GM18519 (cell line): ENCODE data around the gene CD28.

ENCODE experiments used
- ATAC-seq: cut with Tn5 transposase; IDR thresholded peaks from one replicate; pipeline ENCODE4 v1.9.1; 2021; ENCODE audit warnings: mild to moderate bottlenecking, moderate library complexity; ENCODE audit not compliant: unreplicated experiment, low FRiP score

The CD28 gene

DNA sequence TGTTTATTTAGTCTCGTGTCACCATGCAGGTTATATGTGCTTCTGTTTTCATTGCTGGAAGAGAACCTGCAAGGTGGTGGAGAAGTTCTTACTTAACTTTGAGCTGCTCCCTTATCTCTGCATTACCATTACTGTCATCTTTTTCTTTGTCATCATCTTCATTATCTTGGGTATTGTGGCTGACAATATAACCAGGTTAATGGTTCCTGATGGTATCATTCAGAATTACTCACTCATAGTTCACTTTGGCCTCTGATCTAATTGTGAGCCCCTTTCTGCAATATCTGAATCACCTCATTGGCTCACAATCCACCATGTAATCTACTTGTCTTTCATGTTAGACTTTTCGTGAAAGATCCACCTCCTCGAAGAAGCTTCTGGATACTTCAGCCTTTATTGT is 5.0 kb downstream of the CD28 start:
- no peak for ATAC-seq

DNA sequence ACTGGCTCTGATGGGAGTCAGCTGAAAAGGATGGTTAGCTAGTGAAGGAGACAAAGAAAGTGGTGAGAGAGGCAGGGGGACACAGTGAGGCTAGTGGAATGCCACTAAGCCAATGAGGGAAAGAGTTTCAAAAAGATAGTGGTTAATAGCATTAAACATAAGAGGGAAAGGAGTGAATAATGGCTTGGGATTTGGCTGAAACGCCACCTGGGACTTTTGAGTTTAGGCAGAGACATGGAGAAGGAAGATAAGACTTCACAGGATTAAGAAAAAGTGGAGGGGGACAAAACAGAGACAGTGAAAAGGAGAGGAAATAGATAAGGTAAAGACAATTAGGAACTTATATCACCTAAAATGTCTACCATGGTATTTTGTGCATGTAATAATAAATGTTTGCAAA is 6.9 kb downstream of the CD28 start:
- no peak for ATAC-seq

DNA sequence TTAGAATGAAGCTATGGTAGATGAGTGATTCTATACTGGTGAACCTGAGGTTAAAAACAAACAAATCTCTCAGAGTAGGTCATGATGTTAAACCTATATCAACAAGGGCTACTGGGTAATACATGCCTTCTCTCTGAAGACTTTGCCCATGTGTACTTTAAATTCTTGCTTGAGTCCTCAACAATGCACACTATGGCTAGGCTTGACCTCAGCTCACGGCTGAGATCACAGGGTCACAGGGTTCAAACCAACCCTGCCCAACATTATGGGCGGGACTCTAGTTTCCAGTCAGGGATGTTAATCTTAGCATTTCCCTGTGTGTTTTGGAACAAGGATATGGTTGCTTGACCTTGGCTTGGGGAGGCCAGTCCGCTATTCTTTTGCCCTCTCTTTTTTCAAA is 7.7 kb downstream of the CD28 start:
- ATAC-seq, result no peak

DNA sequence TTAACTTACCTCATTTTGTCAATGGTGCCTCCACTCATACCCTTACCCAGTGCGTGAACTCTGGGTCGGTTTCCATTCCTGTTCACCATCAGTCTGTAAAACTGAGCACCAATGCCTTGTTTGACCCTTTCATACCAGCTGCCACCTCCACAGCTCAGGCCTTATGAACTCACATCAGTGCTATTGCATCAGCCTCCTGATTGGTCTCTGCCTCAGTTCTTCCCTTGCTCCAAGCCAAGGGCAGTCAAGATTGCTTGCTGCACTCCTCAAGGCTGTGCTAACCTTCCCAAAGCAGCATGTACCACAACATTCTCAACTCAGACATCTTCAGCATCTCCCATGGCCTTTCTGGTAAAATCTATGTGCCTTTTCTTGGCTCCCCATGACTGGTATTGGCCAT is 9.3 kb downstream of the CD28 start:
- ATAC-seq, result no peak

DNA sequence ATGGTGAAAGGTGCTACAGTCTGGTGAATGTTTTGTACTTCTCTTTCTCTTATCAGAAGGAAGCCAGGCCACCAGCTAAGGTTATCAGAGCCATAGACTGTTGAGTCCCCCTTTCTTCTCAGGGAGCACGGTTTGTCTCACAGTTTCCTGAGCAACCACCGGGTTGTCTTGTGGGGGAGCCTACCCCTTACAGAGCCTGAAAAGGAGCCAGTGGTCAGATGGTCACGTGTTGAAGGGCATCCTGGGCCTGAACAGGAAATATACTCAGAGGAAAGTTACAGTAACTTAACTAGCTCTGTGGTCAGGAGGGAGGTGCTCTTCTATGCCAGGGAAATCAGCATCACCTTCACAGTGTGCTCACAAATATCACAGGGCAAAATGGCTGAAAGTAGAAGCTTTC is 11.6 kb downstream of the CD28 start:
- peak; percentile 84 for ATAC-seq

DNA sequence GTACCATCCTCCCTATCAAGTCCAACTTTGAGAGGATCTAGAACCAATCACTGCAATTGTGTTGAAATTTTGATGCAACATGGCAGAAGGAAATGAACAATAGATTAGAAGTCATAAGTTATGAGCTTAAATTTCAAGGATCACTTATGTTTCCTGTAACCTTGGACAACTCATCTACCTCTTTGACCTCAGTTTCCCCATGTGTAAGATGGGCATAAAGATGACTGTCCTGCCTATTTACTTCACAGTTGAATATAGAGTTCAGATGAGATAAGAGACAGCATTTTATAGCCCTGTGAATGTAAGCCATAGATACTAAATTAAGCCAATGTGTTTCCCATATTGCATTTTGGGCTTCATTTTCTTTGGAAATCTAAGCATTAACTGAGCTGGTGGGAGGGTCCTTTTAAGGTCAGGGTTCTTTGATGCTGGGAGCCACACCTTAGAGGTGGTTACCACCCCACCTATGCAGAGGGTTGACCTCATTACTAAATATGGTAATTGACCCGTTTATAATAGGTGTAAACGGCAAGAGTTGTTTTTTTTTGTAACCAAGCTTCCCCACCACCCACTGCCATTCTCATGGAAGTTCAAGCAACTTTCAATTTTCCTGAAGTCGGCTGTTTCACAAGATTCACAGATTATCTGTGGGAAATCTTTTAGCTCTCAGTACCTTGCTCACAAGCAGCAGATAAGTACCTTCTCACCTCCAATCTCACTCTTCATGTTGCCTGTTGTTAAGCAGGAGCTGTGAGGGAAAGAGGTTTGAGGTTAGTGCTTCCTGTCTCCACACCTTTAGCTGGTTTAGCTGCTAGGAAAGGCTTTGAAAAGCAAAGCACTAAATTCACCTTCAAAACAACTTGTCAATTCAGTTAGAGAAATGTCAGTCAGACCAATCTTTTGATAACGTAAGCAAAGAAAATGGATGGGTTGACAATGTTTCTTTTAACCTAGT is 13.3 kb downstream of the CD28 start:
- no peak for ATAC-seq

DNA sequence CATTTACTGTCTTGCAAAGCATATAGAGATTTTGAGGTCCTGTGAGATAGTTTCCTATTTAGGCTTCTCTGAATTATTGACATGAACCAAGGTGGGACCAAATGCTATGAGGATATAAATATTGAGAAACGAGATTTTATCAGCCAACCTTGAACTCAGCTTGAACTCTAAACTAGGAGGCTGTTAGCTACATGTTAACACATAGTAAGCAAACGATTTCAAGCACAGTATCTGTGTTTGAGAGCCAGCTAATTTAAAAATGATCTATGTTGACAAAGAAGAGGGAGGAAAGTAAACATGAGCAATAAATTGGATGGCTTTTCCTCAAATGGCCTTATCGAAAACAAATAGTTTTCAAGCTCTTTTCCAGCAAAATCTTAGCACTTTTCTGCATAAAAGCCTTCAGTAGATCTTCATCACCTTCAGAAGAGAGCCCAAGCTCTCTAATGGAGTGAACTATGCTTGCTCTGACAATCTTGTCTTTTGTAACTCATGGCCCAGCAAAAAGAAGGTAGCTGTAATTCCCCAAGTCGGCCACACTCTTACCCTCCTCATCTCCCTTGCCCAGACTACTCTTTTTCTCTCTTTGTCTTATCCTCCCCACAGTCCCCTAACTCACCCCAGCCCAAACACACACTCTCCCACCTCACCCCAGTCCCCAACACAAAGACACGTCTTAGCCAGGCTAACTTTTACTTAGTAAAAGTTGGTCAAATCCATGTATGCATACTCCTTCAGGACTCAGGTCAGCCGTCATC is 14.7 kb downstream of the CD28 start:
- ATAC-seq, result no peak

DNA sequence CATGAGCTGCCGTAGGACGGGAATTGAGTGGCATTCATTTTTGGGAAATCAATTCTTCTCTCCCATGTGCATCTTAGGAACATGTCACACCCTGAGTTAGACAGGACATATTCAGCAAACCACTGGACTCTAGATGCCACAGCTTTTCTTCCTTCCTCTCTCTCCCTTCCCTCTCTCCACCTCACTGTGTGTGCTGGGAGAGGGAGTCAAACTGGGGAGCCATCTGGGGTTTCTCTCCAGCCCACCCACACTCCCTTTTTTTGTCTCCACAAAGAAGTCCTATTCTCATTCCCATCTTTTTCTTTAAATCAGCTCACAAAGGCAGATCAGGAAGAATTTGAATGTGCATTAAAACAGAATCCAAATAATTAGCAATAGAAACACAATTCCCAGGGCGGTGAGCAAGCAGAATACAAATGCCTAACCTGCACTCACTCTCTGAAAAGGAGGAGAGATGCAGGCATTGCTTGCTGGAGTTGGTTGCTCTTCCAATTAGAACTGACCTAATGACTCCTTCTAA is 15.4 kb downstream of the CD28 start:
- ATAC-seq, result no peak

DNA sequence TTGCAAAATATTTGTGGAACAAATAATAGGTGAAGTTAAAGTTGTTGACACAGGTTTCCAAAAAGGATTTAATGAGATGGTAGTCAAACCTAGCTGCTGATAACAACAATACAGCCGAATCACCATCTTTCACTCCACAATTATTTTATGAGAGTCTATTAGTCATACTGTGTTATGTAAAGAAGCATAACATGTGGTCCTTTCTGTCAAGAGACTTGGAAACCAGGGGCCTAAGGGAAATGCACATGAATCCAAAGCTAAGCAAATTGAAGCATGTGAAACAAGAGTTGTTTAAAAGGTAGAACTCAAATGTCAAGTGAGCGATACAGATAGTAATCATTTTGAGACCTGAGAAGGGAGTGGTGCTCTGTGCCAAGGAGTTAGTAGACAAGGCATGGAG is 16.0 kb downstream of the CD28 start:
- no peak for ATAC-seq

DNA sequence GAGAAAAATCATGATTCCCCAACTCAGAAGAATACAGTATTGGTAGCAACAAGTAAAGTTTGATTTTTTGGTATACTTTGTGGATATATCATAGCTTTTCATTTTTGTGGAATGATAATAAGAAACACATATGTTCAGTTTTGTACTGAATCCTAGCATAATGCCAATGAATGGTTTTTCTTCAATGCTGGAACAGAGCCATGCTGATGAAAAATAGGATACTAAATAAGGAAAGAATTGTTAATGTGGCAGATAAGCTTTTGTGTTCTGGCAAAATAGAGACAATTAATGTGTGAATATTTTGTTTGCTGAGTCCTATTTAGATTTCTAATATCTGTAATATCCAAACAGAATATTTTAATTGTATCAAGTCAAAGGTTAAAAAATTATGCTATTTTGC is 21.9 kb downstream of the CD28 start:
- ATAC-seq, result no peak

DNA sequence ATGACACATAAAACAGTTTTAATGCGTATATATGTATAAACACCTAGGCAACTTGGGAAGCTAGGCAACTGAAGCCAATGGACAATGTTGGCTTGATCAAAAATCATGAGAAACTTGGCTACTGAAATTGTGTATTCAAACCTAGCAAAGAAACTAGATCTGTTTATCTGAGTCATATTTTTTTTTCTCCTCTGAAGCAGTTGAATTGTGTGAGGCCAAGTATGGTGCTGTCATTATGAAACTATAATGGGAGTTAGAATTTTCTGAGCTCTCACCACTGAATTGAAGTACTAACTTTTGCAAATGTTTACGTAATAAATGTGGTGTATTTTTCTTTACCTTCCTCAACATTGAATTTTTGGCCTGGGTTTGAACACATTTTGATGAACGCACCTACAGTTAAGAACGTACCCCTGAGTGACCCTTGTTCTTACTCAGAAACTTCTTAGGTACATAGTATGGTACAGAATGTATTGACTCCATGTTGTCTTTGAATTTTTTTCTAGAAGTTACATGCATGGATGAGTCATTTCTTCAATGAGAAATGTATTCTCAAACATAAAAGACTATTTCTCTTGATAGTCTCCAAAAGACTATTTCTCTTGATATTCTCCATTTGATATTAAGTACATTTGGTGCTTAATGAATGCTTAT is 23.8 kb downstream of the CD28 start:
- ATAC-seq, result peak; percentile 60

DNA sequence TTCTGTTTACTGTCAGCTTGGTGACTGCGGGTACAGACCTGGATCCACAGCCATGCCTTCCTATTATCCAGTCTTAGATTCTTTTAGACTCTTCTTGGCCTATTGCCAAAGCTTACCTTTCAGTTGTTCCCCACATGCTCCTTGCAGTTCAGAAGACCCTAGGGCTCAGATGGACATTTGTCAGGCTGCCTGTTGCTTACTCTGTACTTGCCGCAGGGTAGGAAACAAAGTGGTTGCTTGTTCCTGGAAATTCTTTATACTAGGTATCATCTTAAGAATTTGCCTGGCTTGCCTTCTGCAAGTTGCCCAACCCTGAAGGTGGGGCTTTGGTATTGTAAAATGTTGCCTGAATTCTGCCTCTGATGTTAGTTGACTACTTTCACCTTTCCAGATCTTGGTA is 24.4 kb downstream of the CD28 start:
- no peak for ATAC-seq

DNA sequence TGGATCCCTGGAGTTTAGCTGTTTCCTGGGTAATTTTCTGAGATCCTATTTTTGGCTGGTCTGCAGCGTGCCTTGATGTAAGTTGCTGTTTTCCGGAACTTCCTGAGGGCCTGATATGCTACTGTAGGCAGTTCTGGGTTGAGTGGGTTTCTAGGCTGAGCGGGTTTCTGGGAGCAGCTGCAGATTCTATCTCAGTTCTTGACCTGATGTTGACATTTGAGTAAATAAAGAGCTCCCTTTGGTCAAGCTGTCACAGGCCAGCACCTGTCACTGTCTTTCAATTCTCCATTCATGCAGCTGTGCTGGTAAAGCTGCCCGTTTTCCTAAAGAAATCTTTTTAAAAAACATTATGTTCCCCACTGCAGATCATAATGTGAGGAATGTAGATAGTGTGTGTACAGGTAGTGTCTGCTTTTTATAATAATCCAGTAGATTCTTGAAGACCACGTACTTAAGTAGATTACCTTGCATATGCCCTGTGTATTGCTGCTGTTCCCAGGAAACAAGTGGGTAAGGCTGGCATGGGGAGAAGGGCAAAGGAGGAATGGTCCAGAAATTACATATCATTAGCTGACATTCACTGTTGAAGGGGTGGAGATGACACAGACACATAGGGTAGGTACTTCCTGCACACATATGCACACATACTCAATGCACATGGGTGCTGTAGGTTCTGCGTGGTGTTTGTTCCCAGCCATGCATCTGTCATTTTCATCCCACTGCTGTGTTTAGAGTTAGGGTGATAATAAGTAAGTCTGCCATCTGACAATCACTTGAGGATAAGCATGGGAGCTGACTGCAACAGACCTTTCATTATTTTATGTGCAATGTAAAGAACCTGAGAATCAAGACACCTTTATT is 25.9 kb downstream of the CD28 start:
- no peak for ATAC-seq

DNA sequence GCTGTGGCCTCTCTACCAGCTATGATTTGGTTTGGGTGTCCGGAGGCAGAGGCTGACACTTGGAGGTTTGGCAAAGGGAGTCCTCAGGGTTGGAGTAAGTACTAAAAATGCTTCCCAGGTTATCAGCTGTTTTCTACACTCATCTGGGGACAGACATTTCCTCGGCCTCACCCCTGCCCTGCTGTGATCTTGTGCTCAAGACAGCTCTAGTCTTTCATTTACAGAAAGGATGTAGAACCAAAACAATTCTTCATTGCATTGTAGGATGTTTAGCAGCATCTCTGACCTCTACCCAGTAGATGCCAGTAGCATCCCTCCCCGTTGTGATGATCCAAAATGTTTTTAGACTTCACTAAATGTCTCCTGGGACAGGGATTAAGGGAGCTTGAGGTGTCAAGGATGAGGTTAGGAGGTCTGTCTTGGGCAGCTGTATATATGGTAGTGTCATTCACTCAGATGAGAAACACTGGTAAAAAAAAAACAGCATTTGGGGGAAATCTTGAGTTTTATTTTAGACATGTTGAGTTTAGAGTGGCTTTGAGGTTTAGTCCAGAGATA is 26.6 kb downstream of the CD28 start:
- no peak for ATAC-seq

DNA sequence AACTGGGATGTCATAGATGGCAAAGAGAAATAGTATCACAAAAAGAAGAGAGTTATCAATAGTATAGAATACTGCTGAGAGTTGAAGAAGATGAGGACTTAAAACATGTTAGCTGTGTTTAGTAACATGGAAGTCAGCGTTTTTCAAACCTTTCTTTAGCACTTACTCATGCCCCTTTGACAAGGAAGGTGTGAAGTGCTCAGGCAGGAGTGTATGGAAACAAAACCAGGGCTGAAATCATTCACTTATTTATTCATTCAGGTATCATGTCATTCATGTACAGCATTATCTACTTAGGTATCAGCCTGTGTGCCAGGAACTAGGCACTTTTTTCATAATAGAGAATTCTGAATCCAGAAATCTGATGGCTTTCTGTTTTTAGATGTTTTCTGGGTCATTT is 27.2 kb downstream of the CD28 start:
- no peak for ATAC-seq

DNA sequence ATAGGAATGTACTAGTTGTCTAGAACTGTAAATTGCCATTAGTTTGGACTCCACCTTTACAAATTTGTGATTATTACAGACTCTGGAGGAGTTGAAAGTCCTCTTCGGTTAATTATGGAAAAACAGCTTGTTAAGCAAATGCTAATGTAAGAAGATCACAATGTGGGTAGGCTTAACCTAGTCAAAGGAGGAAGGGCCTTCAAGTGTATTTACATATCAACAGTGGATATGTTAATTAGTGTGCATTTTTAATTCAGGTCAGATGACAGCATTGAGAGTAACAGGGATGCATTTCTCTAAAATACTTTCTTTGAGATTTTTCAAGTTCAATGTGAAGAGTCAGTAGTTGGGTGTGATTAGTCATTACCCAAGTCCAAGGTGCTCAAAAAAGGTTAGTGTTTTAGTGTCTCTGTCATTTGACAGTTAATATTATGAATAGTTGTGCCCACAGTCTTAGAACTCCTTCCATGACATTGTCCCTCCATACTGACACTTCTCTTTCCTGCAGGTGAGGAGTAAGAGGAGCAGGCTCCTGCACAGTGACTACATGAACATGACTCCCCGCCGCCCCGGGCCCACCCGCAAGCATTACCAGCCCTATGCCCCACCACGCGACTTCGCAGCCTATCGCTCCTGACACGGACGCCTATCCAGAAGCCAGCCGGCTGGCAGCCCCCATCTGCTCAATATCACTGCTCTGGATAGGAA is 28.0 kb downstream of the CD28 start:
- no peak for ATAC-seq

DNA sequence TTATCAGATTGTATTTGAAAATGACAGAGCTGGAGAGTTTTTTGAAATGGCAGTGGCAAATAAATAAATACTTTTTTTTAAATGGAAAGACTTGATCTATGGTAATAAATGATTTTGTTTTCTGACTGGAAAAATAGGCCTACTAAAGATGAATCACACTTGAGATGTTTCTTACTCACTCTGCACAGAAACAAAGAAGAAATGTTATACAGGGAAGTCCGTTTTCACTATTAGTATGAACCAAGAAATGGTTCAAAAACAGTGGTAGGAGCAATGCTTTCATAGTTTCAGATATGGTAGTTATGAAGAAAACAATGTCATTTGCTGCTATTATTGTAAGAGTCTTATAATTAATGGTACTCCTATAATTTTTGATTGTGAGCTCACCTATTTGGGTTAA is 30.9 kb downstream of the CD28 start:
- ATAC-seq, result peak; percentile 65

DNA sequence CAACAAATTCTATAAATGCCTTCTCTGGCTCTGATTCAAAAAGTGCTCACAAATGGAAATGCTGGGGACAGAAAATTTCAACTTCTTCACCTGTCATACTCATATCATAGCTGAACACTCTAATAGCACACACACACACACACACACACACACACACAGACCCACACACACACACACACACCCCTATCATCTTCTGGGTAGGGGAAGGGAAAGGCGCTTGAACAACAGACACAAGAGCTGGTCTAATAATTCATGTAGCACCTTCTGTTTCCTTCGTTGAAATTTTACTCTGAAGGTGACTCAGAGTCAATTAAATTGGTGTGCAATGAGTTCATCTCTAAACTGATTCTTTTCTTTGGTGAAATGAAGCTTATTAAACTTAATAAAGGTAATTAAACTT is 32.9 kb downstream of the CD28 start:
- ATAC-seq, result no peak

DNA sequence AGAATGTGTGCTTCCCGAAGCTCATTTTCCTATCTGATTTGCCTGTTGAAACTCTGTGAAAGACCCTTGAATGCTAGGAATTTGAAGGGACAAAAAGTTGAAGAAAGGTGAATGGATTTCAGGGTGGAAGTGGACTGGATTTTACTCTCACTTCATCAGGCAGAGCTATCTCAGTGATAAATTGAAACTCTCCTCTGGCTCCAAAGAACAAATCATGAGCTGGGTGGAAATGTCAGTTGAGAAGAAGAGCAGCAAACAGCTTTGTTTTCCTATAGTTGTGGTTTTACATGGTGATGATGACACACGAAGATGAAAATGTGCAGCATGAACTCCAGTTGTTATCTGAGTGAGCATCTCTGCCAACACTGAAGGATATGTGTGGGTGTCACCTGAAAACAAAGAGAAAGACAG is 34.4 kb downstream of the CD28 start:
- ATAC-seq, result no peak
